ELF-1 (cell line): ENCODE data around the gene MATN1.

Experiments used
- DNase-seq: peaks from one replicate; pipeline ENCODE4 v3.0.0-alpha.2; 2016; ENCODE audit warnings: low read depth, low spot score

MATN1 gene

GRCh38 chr1:30663596-30664091 is 59.7 kb downstream of the MATN1 start:
- no peak for DNase-seq

GRCh38 chr1:30662291-30662840 is 61.0 kb downstream of the MATN1 start:
- peak; percentile 19 for DNase-seq

- DNase-seq = no peak
Observed at GRCh38 chr1:30661311-30661710, 62.1 kb downstream of the MATN1 start.
